H1 (cell line): ENCODE results near the gene FAM171A1. TPM values are rescaled to one million over a fixed set of nuclear protein-coding genes. Genes with fewer than 3 reads are reported as not detected.

Experiments used
- CBX8 ChIP-seq: fragments of 300-800, 300-1000 bp; sonication (generic); IDR thresholded peaks from 2 replicates; pipeline ENCODE4 v1.7.1; 2016; ENCODE audit warnings: low read depth, low read length, borderline replicate concordance
- EP300 ChIP-seq, 2 experiments: IDR thresholded peaks; 1 replicate in 1 of 2; 2 replicates in 1 of 2; pipeline ENCODE4 v1.6.1; 2011 to 2012; ENCODE audit warnings: low read depth in 2 of 2, low read length in 2 of 2, mild to moderate bottlenecking in 2 of 2, borderline replicate concordance in 1 of 2, inconsistent platforms in 1 of 2, moderate library complexity in 1 of 2
- KDM1A ChIP-seq: fragments of 200-600, 300-600 bp; sonication (generic); IDR thresholded peaks from 2 replicates; pipeline ENCODE4 v1.7.1; 2016; ENCODE audit warnings: mild to moderate bottlenecking, low read length, borderline replicate concordance
- TBP ChIP-seq: IDR thresholded peaks from 2 replicates; pipeline ENCODE4 v1.6.1; 2011; ENCODE audit warnings: low read depth, low read length, improper control_type of control experiment
- YY1 ChIP-seq: IDR thresholded peaks from 2 replicates; pipeline ENCODE4 v1.6.1; 2011; ENCODE audit warnings: low read depth, mild to moderate bottlenecking, low read length
- polyA plus RNA-seq, 7 experiments: library from polyadenylated mRNA; depleted of rRNA in 3 of 7; stranded (reverse) in 5 of 7; unstranded in 2 of 7; fragments of >200 nt in 5 of 7; fragments of 200-250 nt in 2 of 7; gene quantifications; 1 replicate in 5 of 7; 2 replicates in 1 of 7; 4 replicates in 1 of 7; pipeline versions ENCODE4 v1.2.1 to v1.2.3, GENCODE V29; 2011 to 2013; ENCODE audit warnings: missing spikeins in 2 of 7, mixed read lengths in 2 of 7
- total RNA-seq: library from RNA; stranded (reverse); fragmentation: NEBNext Ultra II Directional; extraction: Animal tissue kit (Norgen Biotek cat#: 25700); gene quantifications from 2 replicates; pipeline ENCODE4 v1.2.1, GENCODE V29; 2021
- TF ChIP-seq, protein P1 (sequence below): fragments of 300-600 bp; sonication (generic); IDR thresholded peaks from 2 replicates; pipeline ENCODE4 v1.7.1; 2012; ENCODE audit warnings: low read length, moderate library complexity, mild to moderate bottlenecking, inconsistent platforms; ENCODE audit not compliant: insufficient replicate concordance

Gene FAM171A1
- total and polyA plus RNA-seq, 2 of the 8 experiments (the other 6 are each of a cell fraction or from before 2014, with no cell fraction given), result 26.6 to 42.1 TPM

DNA sequence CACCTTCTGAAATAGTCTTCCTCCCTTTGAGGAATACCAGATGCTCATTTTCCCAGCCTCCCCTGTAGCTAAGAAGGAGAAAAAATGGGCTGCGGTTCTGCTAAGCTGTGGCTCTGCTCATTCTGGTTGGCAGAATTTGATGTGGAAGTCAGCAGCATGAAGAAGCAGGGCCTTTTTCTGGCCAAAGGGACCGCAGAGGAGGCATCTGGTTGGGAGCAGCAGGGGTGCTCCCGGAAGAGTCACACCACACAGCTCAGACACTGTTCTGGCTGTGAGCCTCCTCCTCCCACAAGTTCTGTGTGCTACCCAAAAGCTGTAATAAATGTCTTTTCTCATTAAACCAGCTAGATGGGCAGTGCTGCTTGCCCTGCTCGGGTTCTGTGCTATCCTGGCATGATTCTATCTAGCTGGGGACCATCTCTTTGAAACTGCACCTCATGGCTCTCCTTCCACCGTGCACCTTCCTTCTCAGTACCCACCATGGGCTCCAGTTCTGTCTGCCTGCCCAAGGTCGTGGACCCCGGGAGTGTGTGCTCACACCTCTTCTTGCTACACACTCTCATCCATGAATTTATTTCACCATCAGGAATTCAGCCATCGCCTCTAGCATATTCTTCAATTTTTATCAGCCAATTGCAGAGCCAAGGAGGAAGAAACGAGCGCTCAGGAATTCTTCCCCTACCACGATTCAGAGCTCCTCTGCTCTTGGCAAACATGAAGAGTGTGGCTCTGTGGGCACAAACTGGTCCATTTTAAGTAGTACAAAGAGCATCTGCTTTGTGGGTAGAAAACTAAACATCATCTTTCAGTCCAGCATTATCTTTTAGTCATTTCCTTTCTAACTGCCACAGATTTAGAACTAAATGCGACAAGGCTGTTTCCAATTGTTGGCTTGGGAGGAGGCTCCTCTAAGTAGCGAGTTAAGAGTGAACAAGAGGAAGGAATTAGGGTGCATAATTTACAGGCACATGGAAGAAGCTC lies 76.9 kb downstream of the FAM171A1 start (continued):
- no peak for TF ChIP-seq EP300 (IDR thresholded peaks at IDR 0.05; ENCODE audit: borderline replicate concordance in 1 of 2, low read depth in 2 of 2, low read length in 2 of 2)
- TF ChIP-seq YY1, result no peak
- no peak for TF ChIP-seq KDM1A
- no peak for TF ChIP-seq CBX8
- TF ChIP-seq, protein P1, sequence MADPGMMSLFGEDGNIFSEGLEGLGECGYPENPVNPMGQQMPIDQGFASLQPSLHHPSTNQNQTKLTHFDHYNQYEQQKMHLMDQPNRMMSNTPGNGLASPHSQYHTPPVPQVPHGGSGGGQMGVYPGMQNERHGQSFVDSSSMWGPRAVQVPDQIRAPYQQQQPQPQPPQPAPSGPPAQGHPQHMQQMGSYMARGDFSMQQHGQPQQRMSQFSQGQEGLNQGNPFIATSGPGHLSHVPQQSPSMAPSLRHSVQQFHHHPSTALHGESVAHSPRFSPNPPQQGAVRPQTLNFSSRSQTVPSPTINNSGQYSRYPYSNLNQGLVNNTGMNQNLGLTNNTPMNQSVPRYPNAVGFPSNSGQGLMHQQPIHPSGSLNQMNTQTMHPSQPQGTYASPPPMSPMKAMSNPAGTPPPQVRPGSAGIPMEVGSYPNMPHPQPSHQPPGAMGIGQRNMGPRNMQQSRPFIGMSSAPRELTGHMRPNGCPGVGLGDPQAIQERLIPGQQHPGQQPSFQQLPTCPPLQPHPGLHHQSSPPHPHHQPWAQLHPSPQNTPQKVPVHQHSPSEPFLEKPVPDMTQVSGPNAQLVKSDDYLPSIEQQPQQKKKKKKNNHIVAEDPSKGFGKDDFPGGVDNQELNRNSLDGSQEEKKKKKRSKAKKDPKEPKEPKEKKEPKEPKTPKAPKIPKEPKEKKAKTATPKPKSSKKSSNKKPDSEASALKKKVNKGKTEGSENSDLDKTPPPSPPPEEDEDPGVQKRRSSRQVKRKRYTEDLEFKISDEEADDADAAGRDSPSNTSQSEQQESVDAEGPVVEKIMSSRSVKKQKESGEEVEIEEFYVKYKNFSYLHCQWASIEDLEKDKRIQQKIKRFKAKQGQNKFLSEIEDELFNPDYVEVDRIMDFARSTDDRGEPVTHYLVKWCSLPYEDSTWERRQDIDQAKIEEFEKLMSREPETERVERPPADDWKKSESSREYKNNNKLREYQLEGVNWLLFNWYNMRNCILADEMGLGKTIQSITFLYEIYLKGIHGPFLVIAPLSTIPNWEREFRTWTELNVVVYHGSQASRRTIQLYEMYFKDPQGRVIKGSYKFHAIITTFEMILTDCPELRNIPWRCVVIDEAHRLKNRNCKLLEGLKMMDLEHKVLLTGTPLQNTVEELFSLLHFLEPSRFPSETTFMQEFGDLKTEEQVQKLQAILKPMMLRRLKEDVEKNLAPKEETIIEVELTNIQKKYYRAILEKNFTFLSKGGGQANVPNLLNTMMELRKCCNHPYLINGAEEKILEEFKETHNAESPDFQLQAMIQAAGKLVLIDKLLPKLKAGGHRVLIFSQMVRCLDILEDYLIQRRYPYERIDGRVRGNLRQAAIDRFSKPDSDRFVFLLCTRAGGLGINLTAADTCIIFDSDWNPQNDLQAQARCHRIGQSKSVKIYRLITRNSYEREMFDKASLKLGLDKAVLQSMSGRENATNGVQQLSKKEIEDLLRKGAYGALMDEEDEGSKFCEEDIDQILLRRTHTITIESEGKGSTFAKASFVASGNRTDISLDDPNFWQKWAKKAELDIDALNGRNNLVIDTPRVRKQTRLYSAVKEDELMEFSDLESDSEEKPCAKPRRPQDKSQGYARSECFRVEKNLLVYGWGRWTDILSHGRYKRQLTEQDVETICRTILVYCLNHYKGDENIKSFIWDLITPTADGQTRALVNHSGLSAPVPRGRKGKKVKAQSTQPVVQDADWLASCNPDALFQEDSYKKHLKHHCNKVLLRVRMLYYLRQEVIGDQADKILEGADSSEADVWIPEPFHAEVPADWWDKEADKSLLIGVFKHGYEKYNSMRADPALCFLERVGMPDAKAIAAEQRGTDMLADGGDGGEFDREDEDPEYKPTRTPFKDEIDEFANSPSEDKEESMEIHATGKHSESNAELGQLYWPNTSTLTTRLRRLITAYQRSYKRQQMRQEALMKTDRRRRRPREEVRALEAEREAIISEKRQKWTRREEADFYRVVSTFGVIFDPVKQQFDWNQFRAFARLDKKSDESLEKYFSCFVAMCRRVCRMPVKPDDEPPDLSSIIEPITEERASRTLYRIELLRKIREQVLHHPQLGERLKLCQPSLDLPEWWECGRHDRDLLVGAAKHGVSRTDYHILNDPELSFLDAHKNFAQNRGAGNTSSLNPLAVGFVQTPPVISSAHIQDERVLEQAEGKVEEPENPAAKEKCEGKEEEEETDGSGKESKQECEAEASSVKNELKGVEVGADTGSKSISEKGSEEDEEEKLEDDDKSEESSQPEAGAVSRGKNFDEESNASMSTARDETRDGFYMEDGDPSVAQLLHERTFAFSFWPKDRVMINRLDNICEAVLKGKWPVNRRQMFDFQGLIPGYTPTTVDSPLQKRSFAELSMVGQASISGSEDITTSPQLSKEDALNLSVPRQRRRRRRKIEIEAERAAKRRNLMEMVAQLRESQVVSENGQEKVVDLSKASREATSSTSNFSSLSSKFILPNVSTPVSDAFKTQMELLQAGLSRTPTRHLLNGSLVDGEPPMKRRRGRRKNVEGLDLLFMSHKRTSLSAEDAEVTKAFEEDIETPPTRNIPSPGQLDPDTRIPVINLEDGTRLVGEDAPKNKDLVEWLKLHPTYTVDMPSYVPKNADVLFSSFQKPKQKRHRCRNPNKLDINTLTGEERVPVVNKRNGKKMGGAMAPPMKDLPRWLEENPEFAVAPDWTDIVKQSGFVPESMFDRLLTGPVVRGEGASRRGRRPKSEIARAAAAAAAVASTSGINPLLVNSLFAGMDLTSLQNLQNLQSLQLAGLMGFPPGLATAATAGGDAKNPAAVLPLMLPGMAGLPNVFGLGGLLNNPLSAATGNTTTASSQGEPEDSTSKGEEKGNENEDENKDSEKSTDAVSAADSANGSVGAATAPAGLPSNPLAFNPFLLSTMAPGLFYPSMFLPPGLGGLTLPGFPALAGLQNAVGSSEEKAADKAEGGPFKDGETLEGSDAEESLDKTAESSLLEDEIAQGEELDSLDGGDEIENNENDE, result no peak
- TF ChIP-seq TBP, result no peak
